ENCODE results near the gene SFXN5.

The SFXN5 gene

DNA sequence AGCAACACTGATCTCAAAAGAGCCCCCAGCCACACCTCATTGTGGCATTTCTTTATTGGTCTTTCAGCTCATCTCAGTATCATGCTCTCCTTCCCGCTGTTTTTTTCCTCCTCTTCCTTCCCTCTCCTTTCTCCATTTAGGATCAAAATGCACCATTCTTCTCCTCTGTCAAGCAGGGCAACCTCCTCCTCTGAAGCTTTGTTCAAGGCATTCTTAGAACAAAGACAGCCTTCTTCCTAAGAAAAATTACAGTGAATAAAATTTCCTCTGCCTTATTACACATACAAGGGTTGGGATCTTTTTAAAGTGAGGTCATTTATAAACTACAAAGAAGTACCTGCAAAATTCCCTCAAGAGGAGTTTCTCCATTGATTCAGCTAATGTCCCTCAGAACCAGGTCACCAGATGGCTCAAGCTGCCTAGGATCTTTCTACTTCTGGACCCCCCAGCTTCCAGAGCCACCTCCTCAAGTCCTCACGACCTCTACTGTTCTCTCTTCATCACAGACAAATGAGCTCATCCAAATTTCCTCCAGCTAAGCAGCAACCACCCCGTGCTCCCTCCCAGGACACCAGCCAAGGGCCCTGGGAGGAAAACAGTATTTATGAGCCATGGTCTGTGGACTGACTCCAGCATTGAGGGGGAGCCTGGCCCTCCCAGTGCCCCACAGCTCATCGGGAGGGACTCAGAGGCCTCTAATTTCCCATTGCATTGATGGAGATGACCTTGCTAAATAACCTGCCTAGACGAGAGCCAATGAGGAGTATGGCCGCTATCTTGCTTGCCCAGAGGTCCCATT is 18.0 kb downstream of the SFXN5 start:
- DNase-seq (ENCODE audit: low read depth, low spot score) = peak; percentile 75

- DNase-seq (ENCODE audit: low read depth, low spot score) = peak; percentile 93
Measured at GRCh38 chr2:73050121-73050545, 21.4 kb downstream of the SFXN5 start.

- DNase-seq (ENCODE audit: low read depth, low spot score) = peak; percentile 82
Measured at GRCh38 chr2:73043929-73044832, 27.3 kb downstream of the SFXN5 start.

GRCh38 chr2:73043276-73043675 is 28.2 kb downstream of the SFXN5 start:
- DNase-seq (ENCODE audit: low read depth, low spot score) = peak; percentile 32

DNA sequence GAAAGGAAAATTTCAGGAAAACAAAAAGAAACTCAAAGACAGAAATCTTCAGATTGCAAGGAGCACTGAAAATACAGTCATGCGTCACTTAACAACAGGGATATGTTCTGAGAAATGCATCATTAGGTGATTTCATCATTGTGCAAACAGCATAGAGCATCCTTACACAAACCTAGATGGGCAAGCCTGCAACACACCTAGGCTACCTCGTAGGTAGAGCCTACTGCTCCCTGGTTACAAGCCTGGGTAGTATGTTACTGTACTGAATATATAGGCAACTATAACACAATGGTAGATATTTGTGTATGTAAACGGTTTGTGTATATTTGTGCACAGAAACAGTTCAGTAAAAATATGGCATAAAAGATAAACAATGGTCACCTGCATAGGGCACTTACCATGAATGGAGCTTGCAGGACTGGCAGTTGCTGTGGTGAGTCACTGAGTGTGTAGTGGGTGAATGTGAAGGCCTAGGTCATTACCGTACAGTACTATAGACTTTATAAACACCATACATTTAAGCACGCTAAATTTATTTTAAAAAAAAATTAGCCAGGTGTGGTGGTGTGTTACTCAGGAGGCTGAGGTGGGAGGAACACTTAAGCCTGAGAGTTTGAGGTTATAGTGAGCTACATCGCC is 33.4 kb downstream of the SFXN5 start:
- DNase-seq (ENCODE audit: low read depth, low spot score) = no peak

GRCh38 chr2:73036766-73037165 is 34.7 kb downstream of the SFXN5 start:
- no peak for DNase-seq (ENCODE audit: low read depth, low spot score)

- DNase-seq (ENCODE audit: low read depth, low spot score) = no peak
Measured at GRCh38 chr2:73035899-73036711, 35.4 kb downstream of the SFXN5 start.

GRCh38 chr2:73034661-73035375 is 36.7 kb downstream of the SFXN5 start:
- no peak for DNase-seq (ENCODE audit: low read depth, low spot score)

GRCh38 chr2:73033766-73034381 is 37.6 kb downstream of the SFXN5 start:
- DNase-seq (ENCODE audit: low read depth, low spot score) = no peak

GRCh38 chr2:73033142-73033765 is 38.3 kb downstream of the SFXN5 start:
- DNase-seq (ENCODE audit: low read depth, low spot score) = no peak

GRCh38 chr2:73032702-73033097 is 38.8 kb downstream of the SFXN5 start:
- DNase-seq (ENCODE audit: low read depth, low spot score) = no peak

DNA sequence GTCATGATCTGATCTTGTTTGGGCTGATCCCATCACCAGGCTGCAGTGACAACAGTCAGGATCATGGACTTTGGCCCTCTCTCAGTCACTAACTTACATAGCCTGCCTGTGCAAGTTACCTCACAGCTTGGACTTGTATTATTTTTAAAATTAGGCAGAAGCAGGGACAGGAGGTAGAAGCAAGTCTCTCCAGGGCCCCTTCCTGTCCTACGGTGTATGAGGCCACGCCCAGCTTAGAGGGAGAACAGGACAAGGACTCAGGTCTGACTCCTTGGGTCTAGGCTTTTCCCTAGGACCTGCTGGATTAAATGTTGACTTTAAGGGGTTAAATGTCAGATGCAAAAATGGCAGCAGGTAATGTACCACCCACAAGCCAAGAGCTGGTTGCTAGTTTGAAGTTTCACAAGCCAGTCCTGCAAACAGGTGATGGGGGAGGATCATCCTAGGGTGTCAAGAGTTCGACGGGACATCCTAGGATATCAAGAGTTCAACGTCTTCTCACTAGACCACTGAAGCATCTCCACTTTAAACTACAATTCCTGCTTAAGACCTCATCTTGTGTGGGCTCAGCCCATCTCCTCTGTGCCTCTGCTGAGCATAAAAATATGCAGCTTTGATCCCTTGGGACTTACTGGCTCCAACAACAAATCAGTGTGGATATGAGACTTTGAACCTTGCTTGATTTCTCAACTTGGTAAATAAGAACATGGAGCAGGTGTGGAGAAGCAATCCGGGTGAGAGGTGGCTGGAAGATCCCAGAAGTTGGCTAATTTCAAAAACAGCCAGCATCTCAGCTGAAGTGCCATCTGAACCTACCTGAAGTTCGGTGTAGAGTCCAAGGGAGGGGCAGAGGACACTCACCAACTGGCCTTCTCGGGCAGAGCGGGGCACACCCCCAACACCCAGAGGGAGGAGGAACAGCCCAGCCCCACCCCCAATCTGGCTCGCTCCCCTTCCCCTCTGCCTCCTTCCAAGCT is 39.5 kb downstream of the SFXN5 start:
- DNase-seq (ENCODE audit: low read depth, low spot score) = no peak

GRCh38 chr2:73031095-73031678 is 40.3 kb downstream of the SFXN5 start:
- no peak for DNase-seq (ENCODE audit: low read depth, low spot score)

DNA sequence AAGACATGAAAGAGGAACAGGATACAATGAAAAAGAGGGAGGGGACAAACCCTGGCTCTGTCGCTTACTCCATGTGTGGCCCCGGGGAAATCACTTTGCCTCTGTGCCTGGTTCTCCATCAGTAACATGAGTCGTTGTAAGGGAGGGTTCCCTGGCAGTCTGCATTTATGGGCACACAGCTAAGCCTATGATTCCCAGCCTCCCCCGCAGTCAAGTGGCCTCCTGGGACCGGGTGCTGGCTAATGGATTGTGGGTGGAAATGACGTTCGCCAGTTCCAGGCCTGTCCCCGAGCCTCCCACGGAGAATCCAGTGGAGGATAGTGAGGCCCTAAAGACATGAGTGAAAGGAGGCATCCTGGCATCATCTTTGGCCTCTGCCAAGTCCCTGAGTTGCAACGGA is 42.7 kb downstream of the SFXN5 start:
- no peak for DNase-seq (ENCODE audit: low read depth, low spot score)

DNA sequence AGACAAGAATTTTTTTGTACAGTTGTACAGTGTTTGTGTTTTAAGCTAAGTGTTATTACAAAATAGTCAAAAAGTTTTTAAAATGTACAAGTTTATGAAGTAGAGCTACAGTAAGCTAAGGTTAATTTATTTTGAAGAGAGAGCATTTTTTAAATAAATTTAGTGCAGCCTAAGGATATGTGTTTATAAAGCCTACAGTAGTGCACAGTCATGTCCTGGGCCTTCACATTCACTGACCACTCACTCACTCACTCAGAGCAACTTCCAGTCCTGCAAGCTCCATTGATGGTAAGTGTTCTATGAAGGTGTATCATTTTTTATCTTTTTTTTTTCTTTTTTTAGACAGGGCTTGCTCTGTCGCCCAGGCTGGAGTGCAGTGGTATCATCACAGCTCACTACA is 44.2 kb downstream of the SFXN5 start:
- DNase-seq (ENCODE audit: low read depth, low spot score) = no peak

- DNase-seq (ENCODE audit: low read depth, low spot score) = no peak
Measured at GRCh38 chr2:73023497-73023896, 48.0 kb downstream of the SFXN5 start.

GRCh38 chr2:73022024-73022568 is 49.4 kb downstream of the SFXN5 start:
- DNase-seq (ENCODE audit: low read depth, low spot score) = no peak
